ENCODE results near the gene SLC16A1. TPM values are rescaled to one million over a fixed set of nuclear protein-coding genes. Genes with fewer than 3 reads are reported as not detected.

Gene SLC16A1
- polyA plus RNA-seq, 1 experiment, result 78.7 TPM

DNA sequence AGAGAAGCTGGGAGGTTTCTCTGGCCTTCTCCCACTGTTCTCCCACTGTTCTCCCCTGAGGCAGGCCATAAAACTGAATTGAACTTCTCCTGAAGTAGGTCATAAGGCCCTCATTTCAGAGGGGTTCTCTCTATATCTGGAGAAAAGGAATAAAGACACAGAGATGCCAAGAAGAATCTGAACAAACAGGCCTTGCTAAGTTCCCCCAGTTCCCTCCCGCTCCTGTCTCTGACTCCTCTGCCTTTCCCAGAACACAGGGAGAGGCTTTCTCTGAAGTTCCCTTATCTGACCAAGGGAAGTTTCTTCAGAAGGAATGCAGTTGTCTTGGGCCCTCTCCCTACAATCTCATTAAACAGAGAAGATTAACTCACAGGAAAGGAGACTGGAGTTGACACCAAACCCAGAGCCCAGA is 83.4 kb downstream of the SLC16A1 start:
- POLR2A ChIA-PET, result no interaction called here
- Histone ChIP-seq H3K9me3 (ENCODE audit: control insufficient read depth, insufficient read depth, low read length) (no peaks in the 10 kb centered on the region), H3K27me3 (ENCODE audit: control insufficient read depth, insufficient read depth, low read length) (no peaks in the 10 kb centered on the region), H3K27ac (ENCODE audit: low read depth, low read length) (no peak overlapping the region), H3K4me3 (ENCODE audit: low read depth, low read length) (no peak overlapping the region)
- TF ChIP-seq, protein P1, sequence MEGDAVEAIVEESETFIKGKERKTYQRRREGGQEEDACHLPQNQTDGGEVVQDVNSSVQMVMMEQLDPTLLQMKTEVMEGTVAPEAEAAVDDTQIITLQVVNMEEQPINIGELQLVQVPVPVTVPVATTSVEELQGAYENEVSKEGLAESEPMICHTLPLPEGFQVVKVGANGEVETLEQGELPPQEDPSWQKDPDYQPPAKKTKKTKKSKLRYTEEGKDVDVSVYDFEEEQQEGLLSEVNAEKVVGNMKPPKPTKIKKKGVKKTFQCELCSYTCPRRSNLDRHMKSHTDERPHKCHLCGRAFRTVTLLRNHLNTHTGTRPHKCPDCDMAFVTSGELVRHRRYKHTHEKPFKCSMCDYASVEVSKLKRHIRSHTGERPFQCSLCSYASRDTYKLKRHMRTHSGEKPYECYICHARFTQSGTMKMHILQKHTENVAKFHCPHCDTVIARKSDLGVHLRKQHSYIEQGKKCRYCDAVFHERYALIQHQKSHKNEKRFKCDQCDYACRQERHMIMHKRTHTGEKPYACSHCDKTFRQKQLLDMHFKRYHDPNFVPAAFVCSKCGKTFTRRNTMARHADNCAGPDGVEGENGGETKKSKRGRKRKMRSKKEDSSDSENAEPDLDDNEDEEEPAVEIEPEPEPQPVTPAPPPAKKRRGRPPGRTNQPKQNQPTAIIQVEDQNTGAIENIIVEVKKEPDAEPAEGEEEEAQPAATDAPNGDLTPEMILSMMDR (IDR thresholded peaks at IDR 0.05; ENCODE audit: low read depth, low read length), result no peak
- DNase-seq (ENCODE audit: low read depth, low spot score), result no peak
- CTCF ChIA-PET, result interaction anchor here (1.3 kb wide), 1 partner anchor 8 kb away, joined by 4 read pairs; no protein-coding TSS in a partner anchor

DNA sequence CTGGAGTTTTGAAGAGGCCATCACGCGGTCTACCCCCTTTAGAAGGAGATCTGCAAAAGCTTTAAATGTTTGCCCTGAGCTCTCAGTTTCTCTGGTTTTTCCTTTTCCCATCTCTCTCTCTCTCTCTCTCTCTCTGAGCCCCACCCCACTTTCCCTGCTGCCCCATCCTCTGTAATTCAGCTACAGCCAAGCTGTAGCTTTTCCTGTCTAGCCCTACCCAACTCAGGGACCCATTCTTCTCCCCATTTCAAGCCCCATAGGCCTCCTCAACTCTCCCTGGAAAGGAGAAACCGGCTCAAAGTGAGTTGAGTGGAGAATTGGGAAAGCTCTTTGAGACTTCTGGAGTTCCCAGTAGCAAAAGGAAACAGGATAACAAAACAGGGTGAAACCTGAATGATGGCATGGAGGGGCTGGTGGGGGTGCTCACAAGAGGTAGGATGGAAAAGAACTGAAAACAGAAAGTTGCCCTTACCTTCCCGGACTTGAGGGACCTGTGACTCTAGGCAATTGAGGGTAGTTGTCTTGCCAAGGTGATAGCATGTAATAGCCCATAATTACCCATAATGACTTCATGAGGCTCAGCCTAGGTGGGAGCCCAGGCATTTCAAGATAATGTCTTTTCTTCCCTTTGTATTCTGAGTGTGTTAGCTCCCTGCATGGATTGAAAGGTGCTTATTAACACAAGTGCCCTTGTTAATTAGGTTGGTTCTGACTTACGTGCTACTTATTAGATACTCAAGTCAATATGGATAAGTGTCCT is 84.9 kb downstream of the SLC16A1 start:
- no peak for DNase-seq (ENCODE audit: low read depth, low spot score)
- Histone ChIP-seq H3K4me3 (ENCODE audit: low read depth, low read length) (no peak overlapping the region), H3K9me3 (ENCODE audit: control insufficient read depth, insufficient read depth, low read length) (no peaks in the 10 kb centered on the region), H3K27me3 (ENCODE audit: control insufficient read depth, insufficient read depth, low read length) (no peaks in the 10 kb centered on the region), H3K27ac (ENCODE audit: low read depth, low read length) (no peak overlapping the region)
- TF ChIP-seq, protein P1 (IDR thresholded peaks at IDR 0.05; ENCODE audit: low read depth, low read length), result no peak
- ChIA-PET POLR2A (no interaction called here), CTCF (interaction anchor here (0.7 to 2.1 kb wide), 2 partner anchors 11 to 152 kb away, joined by 3 to 4 read pairs; no protein-coding TSS in a partner anchor)

DNA sequence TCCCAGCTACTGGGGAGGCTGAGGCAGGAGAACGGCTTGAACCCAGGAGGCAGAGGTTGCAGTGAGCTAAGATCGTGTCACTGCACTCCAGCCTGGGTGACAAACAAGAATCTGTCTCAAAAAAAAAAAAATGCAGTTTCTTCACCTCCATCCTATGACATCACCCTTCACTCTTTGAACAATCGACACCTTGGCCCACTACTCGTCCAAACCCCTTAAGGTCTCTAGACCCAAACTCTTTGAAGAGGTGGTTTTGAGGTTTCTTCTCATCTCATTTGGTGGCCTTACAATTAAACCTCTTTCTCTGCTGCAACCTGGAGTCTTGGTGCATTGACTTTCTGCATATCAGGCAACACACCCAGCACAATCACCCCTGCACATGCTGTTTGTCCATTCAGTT is 86.1 kb downstream of the SLC16A1 start:
- H3K27ac ChIP-seq (ENCODE audit: low read depth, low read length), result no peak overlapping the region
- H3K4me3 ChIP-seq (ENCODE audit: low read depth, low read length), result no peak overlapping the region
- ChIA-PET CTCF (interaction anchor here (1.2 kb wide), 1 partner anchor 10 kb away, joined by 3 read pairs; no protein-coding TSS in a partner anchor), POLR2A (no interaction called here)
- TF ChIP-seq, protein P1 (IDR thresholded peaks at IDR 0.05; ENCODE audit: low read depth, low read length), result no peak
- H3K27me3 ChIP-seq (ENCODE audit: control insufficient read depth, insufficient read depth, low read length), result no peaks in the 10 kb centered on the region
- no peak for DNase-seq (ENCODE audit: low read depth, low spot score)
- H3K9me3 ChIP-seq (ENCODE audit: control insufficient read depth, insufficient read depth, low read length), result no peaks in the 10 kb centered on the region

DNA sequence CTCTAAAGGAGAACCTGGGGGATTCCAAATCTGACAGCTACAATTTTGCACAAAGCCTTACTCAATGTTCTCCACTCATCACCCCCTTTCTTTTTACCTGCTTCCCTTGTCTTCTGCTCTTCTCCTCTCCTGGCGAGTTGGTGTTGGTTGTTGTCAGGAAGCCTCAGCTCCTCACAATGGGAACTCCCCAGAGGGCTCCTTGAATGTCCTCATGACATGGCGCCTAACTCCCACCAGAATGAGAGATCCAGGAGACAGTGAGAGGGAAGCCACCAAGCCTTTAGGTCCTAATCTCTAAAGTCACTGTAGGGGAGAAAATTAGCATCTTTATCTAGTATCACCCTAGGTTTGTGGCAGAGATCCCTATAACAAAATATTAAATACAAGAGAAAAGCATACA is 87.8 kb downstream of the SLC16A1 start:
- CTCF ChIA-PET, result interaction anchor here (2.1 kb wide), 1 partner anchor 152 kb away, joined by 10 read pairs; the partner anchor contains the start of gene PPM1J
- POLR2A ChIA-PET, result no interaction called here
- no peaks in the 10 kb centered on the region for H3K9me3 ChIP-seq (ENCODE audit: control insufficient read depth, insufficient read depth, low read length)

DNA sequence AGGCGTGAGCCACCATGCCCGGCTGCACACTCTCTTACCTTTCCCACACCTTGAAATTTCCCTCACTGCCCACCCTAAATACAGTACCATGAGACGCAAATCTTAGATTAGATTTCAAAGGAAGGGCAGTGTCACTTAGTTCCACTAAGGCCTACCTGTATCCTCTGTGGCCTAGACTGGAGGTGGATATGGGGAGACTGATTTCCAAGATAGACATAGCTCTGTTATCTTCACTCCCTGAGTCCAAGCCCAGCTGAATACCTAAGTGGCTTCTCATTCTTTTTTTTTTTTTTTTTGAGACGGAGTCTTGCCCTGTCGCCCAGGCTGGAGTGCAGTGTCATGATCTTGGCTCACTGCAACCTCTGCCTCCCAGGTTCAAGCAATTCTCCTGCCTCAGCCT is 89.0 kb downstream of the SLC16A1 start:
- Histone ChIP-seq H3K27ac (ENCODE audit: low read depth, low read length) (no peak overlapping the region), H3K9me3 (ENCODE audit: control insufficient read depth, insufficient read depth, low read length) (no peaks in the 10 kb centered on the region), H3K4me3 (ENCODE audit: low read depth, low read length) (no peak overlapping the region), H3K27me3 (ENCODE audit: control insufficient read depth, insufficient read depth, low read length) (no peaks in the 10 kb centered on the region)
- POLR2A ChIA-PET, result no interaction called here
- no peak for DNase-seq (ENCODE audit: low read depth, low spot score)
- CTCF ChIA-PET, result interaction anchor here (0.6 to 2.1 kb wide), 4 partner anchors 149 to 328 kb away, joined by 4 to 10 read pairs (median 4); partner anchors contain the start of gene PPM1J
- TF ChIP-seq, protein P1 (IDR thresholded peaks at IDR 0.05; ENCODE audit: low read depth, low read length), result no peak

More for the DNA sequence above, 87.8 kb downstream of the SLC16A1 start:
- Histone ChIP-seq H3K27ac (ENCODE audit: low read depth, low read length) (no peak overlapping the region), H3K4me3 (ENCODE audit: low read depth, low read length) (no peak overlapping the region), H3K27me3 (ENCODE audit: control insufficient read depth, insufficient read depth, low read length) (no peaks in the 10 kb centered on the region)
- TF ChIP-seq, protein P1 (IDR thresholded peaks at IDR 0.05; ENCODE audit: low read depth, low read length), result no peak
- no peak for DNase-seq (ENCODE audit: low read depth, low spot score)

Data from AG04450 (cell line).